GM23248 (cell line): ENCODE measurements around the gene PACS1.

Source experiments
- EZH2 ChIP-seq: fragments of 200-600 bp; sonication (generic); IDR thresholded peaks from 2 replicates; pipeline ENCODE4 v1.6.1; 2018; ENCODE audit warnings: antibody characterized with exemption, mild to moderate bottlenecking; ENCODE audit not compliant: insufficient read depth, poor library complexity, severe bottlenecking
- EZH2phosphoT487 ChIP-seq: fragments of 200-600 bp; sonication (generic); IDR thresholded peaks from 2 replicates; pipeline ENCODE4 v1.6.1; 2018; ENCODE audit warnings: antibody characterized with exemption, moderate library complexity, mild to moderate bottlenecking, low read depth; ENCODE audit not compliant: insufficient read depth

- no peak for TF ChIP-seq EZH2
- TF ChIP-seq EZH2phosphoT487 = no peak
Measured at GRCh38 chr11:66226101-66226500, 156.0 kb downstream of the PACS1 start.
